ENCODE results near the gene IPO11. TPM values are rescaled to one million over a fixed set of nuclear protein-coding genes. Genes with fewer than 3 reads are reported as not detected.
"Not testable (repeated sequence)": the region's sequence is repeated elsewhere in the genome, so short reads cannot be mapped to it uniquely, and the experiment has no call there.

Gene IPO11
- total RNA-seq, 1 experiment from 2014 or later, result 26.6 TPM

DNA sequence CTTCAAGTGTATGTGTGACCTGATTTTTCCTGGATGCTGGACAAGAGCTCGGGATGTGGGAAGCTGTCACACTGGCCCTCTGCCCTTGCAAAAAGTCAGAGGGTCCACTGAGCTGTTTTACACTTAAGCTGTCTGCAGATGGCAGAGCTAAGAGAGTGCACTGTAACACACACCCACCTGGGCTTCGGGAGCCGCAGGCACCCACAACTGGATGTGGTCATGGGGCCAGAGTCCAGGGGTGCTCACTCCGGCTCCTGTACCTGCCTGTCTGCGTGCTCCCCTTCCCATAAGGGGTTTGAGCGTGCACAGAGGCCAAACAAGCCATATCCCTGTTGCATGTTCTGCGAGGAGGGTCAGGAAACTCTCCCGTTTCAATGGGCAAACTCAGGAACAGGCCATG lies 248.6 kb downstream of the IPO11 start:
- Histone ChIP-seq H3K27me3 (no peaks in the 10 kb centered on the region), H3K4me3 (no peak overlapping the region), H3K9me3 (no peaks in the 10 kb centered on the region; the same call in 1 of the 2 replicates), H3K36me3 (no peaks in the 10 kb centered on the region)
- DNase-seq, result no peak

DNA sequence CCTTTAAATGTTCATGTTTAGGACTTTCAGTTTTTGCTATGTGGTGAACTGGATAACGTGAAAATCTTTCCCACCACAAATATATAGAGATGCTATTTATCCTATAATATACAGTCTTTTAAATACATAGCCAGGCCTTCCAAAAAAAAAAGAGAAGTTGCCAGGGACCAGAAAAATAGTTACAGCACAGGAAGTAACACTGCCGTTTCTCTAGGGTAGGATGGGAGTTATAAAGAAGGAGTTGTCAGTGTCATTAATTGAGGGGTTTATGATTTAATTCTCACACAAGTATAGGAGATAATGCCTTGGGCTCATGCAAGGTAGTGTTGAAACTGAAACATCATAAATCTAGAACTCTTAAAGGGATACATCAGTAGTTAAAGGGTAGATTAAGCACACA lies 250.0 kb downstream of the IPO11 start:
- Histone ChIP-seq H3K9me3 (no peaks in the 10 kb centered on the region), H3K4me3 (no peak overlapping the region), H3K27me3 (no peaks in the 10 kb centered on the region), H3K36me3 (no peaks in the 10 kb centered on the region)
- no peak for DNase-seq

GRCh38 chr5:62671479-62671878 lies 258.9 kb downstream of the IPO11 start:
- H3K36me3 ChIP-seq, result no peaks in the 10 kb centered on the region
- H3K27me3 ChIP-seq, result no peaks in the 10 kb centered on the region
- no peak overlapping the region for H3K4me3 ChIP-seq
- no peak for DNase-seq
- no peaks in the 10 kb centered on the region for H3K9me3 ChIP-seq

- not testable (repeated sequence) for H3K36me3 ChIP-seq, H3K27me3 ChIP-seq, H3K4me3 ChIP-seq, H3K9me3 ChIP-seq, DNase-seq
These were observed 264.0 kb downstream of the IPO11 start for GRCh38 chr5:62676596-62676995.

Other genes with a start within 250 kb of the IPO11 start
- gene KIF2A, start 106.6 kb upstream of the IPO11 start, total RNA-seq (2014; rRNA removed; shearing (Covaris generic); ENCODE audit: low replicate concordance), result 27.4 and 29.4 TPM in 2 replicates
- gene DIMT1, start 8.9 kb upstream of the IPO11 start, total RNA-seq (2014; rRNA removed; shearing (Covaris generic); ENCODE audit: low replicate concordance), result 61.4 and 63.6 TPM in 2 replicates
- 0.10 TPM in 1 of 2 replicates, not detected in the other for gene LRRC70, start 166.1 kb downstream of the IPO11 start, total RNA-seq (2014; rRNA removed; shearing (Covaris generic); ENCODE audit: low replicate concordance)

All from MG63 (cell line).